Measurements from ENCODE around the gene EPB41L1.

The EPB41L1 gene

DNA sequence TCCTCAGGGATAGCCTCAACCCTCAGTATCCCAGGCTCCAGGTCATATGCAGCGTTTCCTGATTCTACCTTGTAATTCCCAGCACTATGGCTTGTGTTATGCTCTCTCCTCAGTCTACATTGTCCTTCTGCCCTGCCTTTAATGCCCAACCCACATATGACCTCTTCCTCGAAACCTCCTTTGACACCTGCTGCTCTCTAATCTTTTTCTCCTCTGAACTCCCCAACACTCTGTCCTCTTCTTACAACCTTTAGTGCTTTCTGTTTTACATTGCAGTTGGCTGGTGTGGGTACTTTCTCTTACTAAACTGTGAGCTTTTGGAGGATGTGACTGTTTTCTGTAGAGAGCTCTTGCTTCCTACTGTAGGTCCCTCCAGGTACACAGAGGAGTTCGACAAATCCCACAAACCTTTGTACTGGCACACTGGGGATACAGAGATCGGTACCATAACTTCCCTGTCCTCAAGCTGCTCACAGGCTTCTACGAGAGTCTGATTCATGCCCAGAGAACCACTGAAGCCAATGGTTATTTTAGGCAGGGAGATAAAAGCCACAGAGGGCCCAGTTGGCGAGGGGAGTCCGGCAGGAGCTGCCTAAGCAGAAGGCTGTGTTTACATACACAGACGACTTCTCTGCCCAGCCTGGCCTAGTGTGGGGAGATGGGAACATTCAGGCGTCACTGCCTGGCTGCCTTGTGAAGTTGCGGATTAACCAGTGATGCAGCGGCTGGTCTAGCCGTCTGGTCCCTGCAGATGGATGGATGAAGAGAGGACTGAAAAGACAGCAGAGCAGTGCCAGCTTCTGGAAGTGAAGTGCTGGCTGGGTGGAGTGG lies 8.4 kb upstream of the EPB41L1 start:
- no peaks in the 10 kb centered on the region; the same call in 1 of the 2 replicates for H3K27me3 ChIP-seq (replicated peaks; ENCODE audit: control insufficient read depth, insufficient read depth, low read length)

DNA sequence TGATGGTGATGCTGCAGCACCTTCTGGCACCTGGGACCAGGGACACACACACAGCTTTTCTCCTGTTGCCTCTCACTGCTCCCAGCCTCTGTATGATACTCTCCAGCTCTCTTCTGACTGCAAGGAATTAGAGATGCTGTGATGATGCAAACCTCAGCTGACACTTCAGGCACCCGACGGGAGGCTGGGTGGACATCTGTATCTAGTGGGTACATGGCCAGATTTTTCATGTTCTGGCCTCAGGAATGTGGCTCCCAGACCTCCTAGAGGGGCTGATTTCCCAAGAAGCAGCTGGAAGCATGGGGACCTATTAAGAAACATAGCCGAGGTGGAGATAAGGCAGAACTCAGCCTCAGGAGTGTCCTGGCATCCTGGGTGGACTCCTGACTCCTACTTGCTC lies 6.8 kb upstream of the EPB41L1 start:
- no peak overlapping the region for H3K4me3 ChIP-seq (replicated peaks; ENCODE audit: low read depth, low read length)
- DNase-seq (ENCODE audit: extremely low read depth, insufficient read length): no peak
- no peaks in the 10 kb centered on the region for H3K36me3 ChIP-seq (ENCODE audit: control insufficient read depth, insufficient read depth, low read length)
- no peaks in the 10 kb centered on the region; the same call in 1 of the 2 replicates for H3K27me3 ChIP-seq (replicated peaks; ENCODE audit: control insufficient read depth, insufficient read depth, low read length)
- TF ChIP-seq, protein P1, sequence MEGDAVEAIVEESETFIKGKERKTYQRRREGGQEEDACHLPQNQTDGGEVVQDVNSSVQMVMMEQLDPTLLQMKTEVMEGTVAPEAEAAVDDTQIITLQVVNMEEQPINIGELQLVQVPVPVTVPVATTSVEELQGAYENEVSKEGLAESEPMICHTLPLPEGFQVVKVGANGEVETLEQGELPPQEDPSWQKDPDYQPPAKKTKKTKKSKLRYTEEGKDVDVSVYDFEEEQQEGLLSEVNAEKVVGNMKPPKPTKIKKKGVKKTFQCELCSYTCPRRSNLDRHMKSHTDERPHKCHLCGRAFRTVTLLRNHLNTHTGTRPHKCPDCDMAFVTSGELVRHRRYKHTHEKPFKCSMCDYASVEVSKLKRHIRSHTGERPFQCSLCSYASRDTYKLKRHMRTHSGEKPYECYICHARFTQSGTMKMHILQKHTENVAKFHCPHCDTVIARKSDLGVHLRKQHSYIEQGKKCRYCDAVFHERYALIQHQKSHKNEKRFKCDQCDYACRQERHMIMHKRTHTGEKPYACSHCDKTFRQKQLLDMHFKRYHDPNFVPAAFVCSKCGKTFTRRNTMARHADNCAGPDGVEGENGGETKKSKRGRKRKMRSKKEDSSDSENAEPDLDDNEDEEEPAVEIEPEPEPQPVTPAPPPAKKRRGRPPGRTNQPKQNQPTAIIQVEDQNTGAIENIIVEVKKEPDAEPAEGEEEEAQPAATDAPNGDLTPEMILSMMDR (IDR thresholded peaks at IDR 0.05; ENCODE audit: insufficient read depth, low read length, poor library complexity, severe bottlenecking): no peak

More for the DNA sequence above, 8.4 kb upstream of the EPB41L1 start:
- no peak for DNase-seq (ENCODE audit: extremely low read depth, insufficient read length)
- no peak overlapping the region for H3K4me3 ChIP-seq (replicated peaks; ENCODE audit: low read depth, low read length)
- no peaks in the 10 kb centered on the region for H3K36me3 ChIP-seq (ENCODE audit: control insufficient read depth, insufficient read depth, low read length)
- TF ChIP-seq, protein P1 (IDR thresholded peaks at IDR 0.05; ENCODE audit: insufficient read depth, low read length, poor library complexity, severe bottlenecking): no peak

DNA sequence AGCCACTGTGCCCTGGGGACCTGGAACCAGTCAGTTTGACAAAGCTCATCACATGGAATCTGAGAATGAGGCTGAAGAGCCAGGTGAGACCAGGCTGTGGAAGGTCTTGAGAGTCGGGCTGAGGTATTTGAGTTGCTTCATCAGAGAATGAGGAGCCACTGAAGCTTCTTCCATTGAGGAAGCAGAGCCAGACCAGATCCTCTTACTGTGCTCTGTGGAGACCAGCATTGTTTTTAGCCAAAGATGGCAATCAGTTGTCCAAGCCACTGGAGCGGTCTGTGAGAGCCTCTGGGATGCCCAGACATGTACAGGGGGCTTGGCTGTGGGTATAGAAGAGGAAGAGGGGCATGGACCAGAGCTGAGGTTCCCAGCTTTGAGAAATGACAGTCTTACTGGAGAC lies 6.1 kb upstream of the EPB41L1 start:
- H3K36me3 ChIP-seq (ENCODE audit: control insufficient read depth, insufficient read depth, low read length): no peaks in the 10 kb centered on the region
- DNase-seq (ENCODE audit: extremely low read depth, insufficient read length): no peak
- TF ChIP-seq, protein P1 (IDR thresholded peaks at IDR 0.05; ENCODE audit: insufficient read depth, low read length, poor library complexity, severe bottlenecking): no peak
- H3K27me3 ChIP-seq (replicated peaks; ENCODE audit: control insufficient read depth, insufficient read depth, low read length): no peaks in the 10 kb centered on the region; the same call in 1 of the 2 replicates
- H3K4me3 ChIP-seq (replicated peaks; ENCODE audit: low read depth, low read length): no peak overlapping the region

DNA sequence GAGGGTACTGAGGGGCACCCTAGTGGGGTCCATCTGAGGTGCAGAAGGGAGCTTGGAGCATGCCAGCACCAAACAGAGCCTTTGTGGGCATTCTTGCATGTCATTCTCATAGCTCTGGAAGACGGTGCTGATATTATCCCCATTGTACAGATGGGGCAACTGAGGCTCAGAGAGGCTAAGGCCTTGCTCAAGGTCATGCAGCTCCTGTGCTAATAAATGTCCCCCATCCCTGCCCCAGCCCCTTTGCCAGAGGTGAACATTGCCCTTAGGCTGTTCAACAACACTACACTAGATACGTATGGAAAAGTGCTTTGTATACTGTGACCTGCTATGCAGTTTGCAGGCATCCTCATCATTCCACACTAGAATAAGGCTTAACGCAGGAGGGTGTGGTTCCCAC lies 5.5 kb upstream of the EPB41L1 start:
- H3K27me3 ChIP-seq (replicated peaks; ENCODE audit: control insufficient read depth, insufficient read depth, low read length): no peaks in the 10 kb centered on the region; the same call in 1 of the 2 replicates
- H3K36me3 ChIP-seq (ENCODE audit: control insufficient read depth, insufficient read depth, low read length): no peaks in the 10 kb centered on the region
- TF ChIP-seq, protein P1 (IDR thresholded peaks at IDR 0.05; ENCODE audit: insufficient read depth, low read length, poor library complexity, severe bottlenecking): no peak
- DNase-seq (ENCODE audit: extremely low read depth, insufficient read length): no peak
- H3K4me3 ChIP-seq (replicated peaks; ENCODE audit: low read depth, low read length): no peak overlapping the region

DNA sequence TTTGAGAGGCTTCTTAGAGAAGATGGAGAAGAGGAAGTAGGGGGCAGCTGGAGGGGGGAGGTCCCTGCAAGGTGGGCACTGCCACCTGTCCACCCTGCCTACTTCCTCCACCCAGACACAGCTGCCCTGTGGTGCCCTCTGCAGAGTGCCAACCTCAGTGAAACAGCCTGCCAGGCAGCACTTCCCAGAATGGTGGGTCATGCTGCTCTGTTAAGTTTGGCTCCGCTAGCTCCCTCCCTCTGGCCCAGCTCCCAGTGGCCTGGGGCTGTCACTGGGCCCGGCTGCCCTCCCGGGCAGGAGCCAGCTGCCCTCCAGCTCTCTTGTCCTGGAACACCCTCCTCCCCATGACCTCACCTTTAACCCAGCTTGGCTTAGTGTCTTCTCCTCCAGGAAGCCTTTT lies 5.1 kb upstream of the EPB41L1 start:
- no peak for DNase-seq (ENCODE audit: extremely low read depth, insufficient read length)
- no peaks in the 10 kb centered on the region for H3K36me3 ChIP-seq (ENCODE audit: control insufficient read depth, insufficient read depth, low read length)
- TF ChIP-seq, protein P1 (IDR thresholded peaks at IDR 0.05; ENCODE audit: insufficient read depth, low read length, poor library complexity, severe bottlenecking): no peak
- no peaks in the 10 kb centered on the region; the same call in 1 of the 2 replicates for H3K27me3 ChIP-seq (replicated peaks; ENCODE audit: control insufficient read depth, insufficient read depth, low read length)
- H3K4me3 ChIP-seq (replicated peaks; ENCODE audit: low read depth, low read length): no peak overlapping the region

All from GM06990 (cell line).